Germinal center (tissue), 1 donor: ENCODE results near the gene PDGFC.

ENCODE experiments used
- DNase-seq: peaks from one replicate; pipeline ENCODE4 v3.0.0; 2012; ENCODE audit warnings: mixed read lengths, low spot score

The PDGFC gene

DNA sequence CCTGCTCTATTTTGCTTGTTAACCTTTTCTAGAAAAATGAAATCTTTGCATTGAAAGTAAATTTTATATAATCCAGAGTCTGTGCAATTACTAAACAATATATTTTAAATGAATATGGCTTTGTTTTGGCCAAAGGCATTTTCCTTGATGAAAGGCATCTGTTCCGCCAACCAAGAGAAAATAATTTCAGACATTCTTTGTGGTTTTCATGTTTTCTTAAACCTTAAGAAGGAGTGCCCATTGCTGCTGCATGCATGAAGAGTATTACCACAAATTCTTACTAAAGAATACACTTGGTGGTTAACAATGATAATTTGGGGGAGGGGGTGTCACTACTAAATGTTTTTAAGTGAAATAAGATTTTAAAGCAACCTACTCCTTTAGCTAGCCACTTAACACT is 2.7 kb upstream of the PDGFC start:
- DNase-seq = no peak

DNA sequence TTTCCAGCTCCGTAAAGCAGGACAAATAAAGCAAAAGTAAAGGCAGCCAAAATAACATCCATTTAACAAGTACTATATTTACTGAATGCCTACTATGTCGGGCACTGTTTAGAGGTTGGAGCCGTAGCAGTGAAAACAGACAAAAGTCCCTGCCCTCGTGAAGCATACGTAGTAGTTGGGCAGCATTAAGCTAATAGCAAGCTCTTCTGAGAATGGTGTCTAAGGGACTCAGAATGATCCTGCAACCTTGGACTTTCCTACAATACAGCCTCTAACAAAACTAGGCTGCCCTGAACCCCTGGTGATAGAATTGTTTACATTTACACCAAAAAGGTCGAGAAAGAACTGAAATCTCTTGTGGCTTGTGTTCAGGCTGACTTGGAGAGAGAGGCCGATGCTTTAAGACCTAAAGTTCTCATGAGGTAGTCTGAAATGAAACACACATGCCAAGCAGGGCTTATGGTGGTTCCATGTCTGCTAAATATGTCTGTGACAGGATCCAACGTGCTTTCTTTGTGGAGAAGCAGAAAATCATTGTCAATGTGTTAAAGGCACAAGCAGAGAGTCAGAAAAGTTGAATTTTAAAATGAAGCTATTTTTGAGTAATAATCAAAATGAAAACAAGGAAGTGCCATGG is 898 bp upstream of the PDGFC start:
- no peak for DNase-seq

DNA sequence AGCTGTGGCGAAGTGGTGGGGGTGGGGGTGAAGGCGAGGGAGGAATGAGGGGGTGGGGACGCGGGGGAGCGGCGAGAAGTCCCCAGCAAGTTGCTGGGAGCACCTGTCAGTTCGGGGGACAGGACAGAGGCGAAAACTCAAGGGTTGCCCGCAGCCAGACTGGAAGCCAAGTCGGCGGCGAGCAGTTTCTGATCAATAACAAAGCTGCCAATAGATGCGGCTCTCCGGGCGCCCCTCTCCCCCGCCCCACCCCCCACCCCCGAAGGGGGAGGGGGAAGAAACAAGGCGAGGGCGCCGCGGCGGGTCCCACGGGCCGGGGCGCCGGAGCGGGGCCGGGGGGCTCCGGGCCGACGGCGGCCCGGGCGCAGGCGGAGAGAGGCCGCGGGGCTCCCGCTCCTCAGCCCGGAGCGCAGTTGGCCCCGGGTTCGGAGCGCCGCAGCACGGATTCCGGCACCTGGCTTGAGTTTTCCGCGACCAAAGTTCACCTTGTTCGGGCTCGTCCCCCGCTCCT is 379 bp downstream of the PDGFC start:
- DNase-seq = no peak

DNA sequence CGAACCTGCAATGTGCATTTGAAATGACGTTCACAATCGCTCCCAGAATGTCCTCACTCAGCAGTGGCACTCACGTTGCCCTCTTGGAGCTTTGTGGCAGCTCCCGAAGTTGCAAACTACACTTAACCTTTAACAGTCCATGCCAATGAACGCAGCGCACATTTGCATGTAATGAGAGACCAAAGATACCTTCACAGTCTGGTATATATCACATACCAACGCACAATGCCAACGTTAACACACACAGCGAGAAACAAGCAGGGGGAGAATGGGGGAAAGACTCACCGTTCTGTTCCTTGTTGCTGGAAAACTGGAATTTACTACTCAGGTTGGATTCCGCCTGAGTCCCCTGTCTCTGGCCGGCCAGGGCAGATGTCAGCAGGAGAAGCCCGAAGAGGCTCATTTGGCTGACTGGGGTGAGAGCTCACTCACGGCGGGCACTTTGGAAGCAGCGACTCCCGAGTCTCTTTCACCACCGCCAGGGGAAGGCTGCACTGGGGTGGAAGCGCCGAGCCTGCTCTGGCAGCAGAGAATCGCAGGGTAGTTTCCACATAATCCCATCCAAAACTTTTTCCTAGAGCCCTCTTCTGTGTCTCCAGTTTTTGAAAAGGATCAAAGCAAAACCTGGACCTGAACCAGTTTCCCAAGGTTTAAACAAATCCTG is 966 bp downstream of the PDGFC start:
- DNase-seq = no peak

DNA sequence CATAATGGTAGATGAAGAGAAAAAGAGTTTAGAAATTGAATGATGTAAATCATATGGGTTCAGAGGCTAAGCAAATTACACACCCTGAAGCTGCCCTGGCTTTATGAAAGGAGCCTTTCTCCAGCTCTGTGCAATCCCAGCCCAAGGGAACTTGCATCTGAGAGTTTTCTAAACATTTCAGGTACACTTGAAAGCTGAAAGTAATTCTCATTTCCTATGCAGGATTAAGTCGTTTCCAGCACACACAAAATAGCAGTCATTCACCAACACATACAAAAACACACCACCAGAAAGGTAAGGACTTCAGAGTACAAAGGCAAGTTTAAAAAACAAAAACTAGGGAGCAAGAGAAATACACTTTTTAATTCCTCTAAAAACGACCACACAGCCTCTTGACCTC is 1.7 kb downstream of the PDGFC start:
- no peak for DNase-seq

DNA sequence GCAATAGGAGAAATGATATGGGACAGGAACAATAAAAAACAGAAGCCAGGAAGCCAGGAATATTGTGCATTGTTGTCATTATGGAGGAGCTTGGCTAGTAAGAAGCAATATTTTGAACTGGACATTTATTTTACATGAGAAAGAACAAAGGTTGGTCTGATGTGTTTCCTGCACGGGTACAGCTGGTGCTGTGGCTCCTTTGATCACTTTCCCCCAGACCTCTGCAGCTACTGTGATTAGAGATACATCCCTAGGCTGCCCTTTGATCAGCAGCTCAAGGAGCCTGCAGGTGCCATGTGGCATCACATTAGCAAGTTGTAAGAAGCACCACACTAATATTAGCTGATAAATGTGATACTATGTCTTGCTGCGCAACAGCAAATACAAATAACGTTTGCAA is 2.5 kb downstream of the PDGFC start:
- no peak for DNase-seq

DNA sequence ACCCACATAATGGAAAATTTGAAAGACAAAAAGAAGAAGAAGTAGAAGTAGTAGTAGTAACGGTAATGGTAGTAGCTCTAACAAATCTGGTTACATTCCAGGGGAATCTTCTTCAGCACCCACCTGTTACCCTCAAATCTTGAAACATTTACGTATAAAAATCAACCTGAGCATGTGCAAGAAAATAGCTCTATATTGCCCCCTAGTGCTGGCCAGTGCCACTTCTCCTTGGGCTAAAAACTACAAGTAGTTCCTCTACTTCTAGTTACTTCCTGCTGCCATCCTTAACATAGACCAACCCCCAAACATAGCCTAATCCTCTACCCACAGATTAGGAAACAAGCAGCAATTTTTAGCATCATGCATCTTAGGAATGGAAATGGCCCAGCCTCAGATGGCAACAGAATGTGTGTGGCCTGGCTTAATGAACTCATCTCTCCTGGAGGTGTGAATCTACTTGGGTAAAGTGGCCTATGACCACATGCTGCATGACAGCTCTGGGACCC is 3.1 kb downstream of the PDGFC start:
- DNase-seq = peak; percentile 4

DNA sequence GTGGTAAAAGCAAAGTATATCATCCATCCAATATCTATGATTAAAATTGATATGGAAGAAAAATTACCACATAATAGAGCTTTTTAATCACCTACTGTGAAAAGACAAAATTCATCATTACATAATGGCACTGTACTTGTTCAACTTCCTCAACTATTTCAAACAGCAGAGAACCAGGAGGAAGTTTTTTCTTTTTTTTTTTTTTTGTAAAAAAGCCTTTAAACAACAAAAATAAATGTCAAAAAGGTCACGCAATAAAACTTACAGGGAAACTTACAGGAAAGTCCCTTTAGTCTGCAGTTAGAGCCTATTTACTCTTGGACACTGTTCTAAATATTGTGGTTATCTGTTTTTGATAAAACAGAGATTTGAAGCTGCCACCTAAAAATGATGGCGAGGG is 4.8 kb downstream of the PDGFC start:
- DNase-seq = no peak

DNA sequence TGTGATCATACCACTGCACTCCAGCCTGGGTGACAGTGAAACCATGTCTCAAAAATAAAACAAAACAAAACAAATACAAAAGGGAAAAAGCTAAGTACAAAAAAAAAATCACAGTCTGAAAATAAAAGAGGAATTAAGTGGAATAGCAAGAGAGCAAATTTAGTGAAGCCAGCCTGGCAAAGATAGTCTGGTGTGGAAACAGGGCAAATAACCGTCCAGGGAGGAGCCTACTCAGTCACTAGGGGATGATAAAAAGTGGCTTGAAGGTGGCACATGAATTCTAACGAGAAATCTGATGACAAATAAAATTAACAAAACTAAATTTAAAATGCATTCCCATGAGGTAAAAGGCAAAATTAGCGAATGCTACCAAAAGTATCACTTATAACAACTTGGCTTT is 8.2 kb downstream of the PDGFC start:
- no peak for DNase-seq

DNA sequence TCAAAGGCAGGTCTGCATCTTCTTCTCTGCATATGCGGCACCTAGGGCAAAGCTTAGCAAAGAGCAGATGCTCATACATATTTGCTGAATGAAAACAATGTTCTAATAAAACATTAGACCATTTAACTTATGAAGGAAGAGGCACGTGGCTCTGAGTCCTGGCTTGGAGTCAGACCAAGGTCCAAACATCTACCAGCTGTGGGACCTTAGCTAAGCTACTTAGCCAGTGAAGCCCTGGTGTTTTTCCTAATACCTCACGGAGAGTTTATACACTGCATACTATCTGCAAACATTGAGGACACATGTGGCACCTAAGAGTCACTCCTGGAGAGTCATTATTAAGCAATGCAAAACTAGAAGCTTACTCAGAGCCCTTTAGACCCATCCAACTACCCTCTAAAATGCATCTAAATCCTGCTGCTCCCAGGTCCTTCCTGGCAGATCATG is 9.0 kb downstream of the PDGFC start:
- no peak for DNase-seq

DNA sequence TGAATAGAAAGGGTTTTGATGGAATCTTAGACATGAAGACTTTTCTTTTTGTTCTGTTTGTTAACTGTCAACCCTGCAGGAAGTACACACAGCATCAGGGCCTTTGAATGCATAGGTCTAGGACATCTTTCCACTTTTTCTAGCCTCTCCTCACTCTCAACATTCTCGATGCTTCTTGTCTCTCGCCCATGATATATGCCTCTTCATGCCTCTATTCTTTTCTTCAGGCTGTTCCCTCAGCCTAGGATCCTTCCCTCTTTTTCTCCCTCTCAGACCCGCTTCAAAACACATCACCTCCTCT is 9.6 kb downstream of the PDGFC start:
- no peak for DNase-seq

DNA sequence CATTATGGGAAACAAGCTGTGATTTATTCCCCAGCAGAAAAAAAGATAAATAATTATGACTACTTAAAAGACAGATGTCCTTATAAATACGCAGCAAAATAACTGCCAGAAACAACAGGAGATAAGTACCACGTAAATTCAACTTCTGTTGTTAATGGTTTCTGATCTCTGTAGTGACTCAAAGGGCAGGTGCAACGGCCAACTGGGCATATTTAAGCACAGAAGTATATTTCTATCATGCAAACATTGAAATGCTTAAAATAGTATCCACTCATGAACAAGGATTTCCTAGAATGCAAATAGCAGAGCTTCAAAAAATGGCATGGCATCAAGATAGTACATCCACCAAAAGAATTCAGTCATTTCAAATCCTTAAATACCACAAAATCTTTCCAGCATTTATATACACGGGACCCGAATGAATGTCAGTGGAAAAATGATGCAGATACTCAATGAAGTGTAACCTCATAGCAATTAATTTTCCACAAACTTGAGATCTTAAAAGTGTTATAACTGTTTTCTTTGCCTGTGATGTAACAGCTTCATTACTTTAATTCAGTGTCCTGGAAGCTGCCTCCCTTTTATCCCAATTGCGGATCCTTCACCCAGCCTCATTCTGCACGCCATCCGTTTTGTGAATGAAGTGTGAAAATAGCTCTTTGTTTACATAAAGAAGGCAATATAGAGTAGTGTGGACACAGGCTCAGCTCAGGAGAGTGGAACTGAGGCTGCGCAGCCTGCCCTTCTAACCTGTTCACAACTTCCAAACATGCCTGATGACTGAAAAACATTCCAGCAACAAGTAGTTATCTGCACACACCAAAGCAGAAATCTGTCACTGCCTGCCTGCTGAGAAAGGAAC is 10.2 kb downstream of the PDGFC start:
- DNase-seq = no peak

DNA sequence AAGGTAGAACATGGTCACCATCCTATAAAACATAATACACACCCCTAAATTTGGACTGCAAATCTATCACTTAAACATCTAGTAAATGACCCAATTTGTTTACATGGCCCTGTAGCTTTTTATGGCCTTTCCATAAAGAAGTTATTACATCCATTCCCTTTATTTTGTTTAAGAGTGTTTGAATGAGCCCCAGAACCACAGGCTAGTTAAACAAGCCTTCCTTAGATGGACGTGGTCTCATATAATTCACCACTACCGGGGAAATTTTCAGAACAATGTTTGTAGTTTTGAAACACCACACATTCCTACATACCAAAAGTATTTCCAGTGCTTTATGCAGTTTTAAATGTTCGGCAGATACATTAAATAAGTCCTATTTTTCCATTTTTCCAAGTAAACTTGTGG is 12.3 kb downstream of the PDGFC start:
- DNase-seq = no peak

DNA sequence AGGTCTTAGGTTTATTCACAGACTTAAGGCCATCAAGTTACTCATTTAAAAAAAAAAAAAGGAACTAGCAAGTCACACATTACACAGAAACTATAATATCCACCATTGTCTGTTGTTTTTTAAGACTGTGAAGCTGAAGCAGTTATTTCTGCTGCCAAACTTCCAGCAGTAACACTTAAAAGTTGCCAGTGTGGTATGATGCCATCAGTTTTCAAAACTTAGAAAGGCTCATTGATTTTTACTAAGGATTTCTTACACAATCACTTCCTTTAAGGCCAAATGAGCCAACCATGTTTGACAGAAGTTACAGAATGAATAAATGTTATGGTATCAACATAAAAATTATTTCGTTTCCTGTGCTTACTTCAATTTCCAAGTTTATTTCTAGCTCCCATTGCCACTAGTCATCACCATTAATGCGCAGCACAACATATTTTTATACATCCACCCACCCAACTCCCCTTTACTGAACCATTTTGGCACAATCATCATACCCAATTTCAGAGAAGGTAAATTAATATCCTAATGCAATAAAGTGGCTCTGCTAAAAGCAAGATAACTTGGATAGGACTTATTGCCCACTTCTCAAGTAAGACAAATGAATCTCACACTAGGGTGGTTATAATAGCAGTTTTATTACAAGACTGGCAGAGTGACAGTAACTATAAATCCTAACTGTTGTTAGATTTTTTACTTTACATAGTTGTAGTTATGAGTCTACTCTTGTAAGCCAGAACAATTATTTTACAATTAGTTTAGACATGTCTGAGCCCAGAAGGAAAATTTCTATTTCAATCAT is 13.1 kb downstream of the PDGFC start:
- no peak for DNase-seq

DNA sequence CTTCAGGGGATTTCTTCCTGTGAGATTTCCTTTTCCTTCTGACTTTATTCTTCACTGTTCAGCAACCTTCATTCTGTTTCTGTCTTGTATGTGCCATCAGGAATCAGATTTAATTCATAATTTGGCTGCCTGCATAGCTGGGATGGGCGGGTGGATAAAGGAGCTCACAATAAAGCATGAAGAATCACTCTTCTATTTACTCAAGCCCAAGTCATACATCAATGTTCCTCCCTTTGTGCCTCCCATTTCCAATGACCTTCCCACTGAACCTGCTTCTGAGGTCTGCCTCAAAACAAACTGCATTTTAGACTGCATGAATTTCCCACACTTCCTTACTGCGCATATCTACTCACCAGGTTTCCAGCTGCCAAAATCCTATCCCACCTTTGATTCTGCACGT is 14.0 kb downstream of the PDGFC start:
- DNase-seq = no peak

DNA sequence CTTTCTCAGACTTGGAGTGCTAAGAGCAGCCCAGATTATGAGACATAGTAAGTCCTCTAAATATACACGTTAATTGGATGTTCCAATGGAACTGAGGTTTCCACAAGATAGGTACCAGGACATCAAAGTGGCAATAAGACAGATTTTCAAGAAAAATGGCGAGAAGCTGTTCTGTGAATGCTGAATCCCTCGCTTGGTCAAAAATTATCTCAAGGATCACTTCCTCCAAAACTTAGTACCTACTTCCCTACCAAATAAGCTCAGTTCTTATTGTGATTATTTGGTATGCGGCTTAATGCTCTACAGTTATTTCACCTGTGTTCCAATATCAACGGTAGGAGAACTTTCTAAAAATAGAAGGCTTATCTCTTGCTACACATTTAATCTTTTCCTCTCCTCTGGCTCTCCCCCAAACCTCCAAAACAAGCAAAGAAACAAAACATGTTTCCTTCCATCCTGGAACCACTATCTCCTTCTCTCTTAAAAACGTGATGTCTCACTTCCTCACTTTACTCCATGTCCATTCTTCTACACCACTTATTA is 14.7 kb downstream of the PDGFC start:
- no peak for DNase-seq

DNA sequence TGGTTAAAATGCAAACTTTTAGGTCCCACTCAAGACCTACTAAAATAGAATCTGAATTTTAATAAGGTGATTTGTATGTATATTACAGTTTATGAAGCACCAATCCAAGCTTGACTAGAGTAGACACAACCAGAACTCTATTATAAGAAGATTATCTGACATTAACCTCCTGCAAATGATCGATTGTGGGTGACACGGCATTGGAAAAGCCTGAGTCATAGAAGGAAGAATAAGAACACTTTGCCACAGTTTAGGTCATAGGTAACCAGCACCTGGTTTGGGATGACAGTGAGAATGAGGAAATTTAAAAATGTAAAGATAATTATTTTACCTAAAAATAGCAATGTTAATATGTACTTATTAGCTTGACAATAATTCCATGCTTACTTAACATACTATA is 15.2 kb downstream of the PDGFC start:
- no peak for DNase-seq

DNA sequence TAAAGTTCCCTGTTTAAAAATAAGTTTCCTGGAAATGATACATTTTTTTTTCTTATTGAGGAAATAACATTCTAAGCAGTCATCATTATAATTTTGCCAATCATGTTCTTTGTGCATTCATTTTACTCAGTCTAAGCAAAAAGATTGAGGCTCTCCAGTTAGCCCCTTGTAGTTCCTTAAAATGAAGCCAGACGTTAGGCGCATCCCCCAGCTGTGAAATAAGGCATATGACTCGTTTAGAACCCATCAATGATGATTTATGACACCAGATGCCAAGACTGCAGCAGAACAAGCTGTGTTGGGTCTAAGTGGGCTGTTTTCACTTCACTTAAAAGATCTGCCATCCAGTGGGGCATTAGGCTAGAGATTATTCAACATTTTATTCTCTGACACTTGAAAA is 17.0 kb downstream of the PDGFC start:
- no peak for DNase-seq

DNA sequence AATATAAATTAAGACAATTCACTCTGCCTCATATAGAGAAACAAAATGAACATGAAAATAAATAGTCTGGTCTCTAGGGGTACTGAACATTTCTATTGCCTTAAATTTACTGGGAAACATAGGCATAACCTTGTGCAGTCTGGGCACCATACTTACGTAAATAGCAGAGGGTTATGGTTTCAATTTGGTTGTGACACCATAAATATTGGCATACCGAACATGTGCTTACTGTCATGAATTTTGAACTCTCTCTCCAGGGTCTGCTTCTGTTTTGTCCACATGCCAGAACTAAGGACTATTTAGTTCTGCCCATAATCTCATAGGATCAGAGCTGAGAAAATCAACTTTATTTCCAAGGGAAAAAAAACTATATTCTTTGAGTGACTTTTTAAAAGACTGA is 17.6 kb downstream of the PDGFC start:
- DNase-seq = no peak

DNA sequence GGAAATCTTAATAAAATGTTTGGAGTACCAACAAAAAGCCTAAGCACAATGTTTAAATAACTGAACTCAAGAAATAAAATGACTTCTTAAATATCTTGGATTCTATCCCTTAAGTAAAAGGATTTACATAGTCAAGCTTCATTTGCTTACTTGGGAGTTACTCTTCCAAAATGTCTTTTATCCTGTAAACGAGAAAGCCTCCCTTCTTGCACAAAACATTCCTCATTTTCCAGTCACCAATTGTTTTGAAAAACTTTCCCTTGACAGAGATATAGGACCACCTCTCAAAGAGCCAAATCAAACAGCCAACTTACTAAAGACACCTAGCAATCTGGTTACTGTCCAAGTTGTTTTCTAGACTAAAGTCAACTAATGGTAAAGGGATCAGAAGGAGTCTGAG is 18.6 kb downstream of the PDGFC start:
- no peak for DNase-seq

DNA sequence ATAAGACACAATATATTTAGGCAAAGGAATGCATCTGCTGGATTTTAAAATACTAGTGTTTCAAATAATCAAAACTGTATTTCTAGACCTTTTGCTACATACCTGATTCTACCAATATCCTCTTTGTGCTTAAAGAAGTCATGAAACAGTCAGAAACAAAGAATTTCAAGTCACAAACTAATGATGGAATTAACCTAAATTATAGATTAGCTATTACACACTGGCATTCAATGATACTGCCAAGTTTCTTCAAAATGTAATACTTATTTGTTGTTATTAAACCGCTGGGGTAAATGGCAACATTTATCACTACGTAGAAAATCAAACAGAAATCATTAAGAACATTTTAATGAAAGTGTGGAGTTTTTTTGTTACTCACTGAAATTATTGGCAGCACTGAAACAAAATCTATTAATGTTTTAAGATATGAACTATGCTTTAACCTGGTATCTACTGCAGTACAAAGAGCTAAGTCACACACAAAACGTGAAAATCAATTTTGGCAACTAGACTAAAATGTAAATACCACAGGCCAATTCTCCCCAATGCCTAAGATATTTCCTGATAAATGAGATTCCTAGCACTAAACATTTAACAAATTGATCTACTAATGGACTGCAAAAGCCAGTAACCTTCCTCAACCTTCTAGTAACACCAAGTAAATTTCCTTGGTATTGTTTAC is 19.4 kb downstream of the PDGFC start:
- no peak for DNase-seq
